ENCODE data around the gene DNTTIP2.
"Not testable (repeated sequence)": the region's sequence is repeated elsewhere in the genome, so short reads cannot be mapped to it uniquely, and the experiment has no call there.

The DNTTIP2 gene

GRCh38 chr1:93842750-93843500 is 36.1 kb downstream of the DNTTIP2 start:
- DNase-seq (ENCODE audit: low read depth, low spot score), result no peak

GRCh38 chr1:93841771-93842170 is 37.2 kb downstream of the DNTTIP2 start:
- DNase-seq (ENCODE audit: low read depth, low spot score), result no peak

GRCh38 chr1:93840956-93841482 is 38.0 kb downstream of the DNTTIP2 start:
- DNase-seq (ENCODE audit: low read depth, low spot score), result no peak

GRCh38 chr1:93839753-93840152 is 39.3 kb downstream of the DNTTIP2 start:
- DNase-seq (ENCODE audit: low read depth, low spot score), result no peak

GRCh38 chr1:93839307-93839706 is 39.7 kb downstream of the DNTTIP2 start:
- no peak for DNase-seq (ENCODE audit: low read depth, low spot score)

- no peak for DNase-seq (ENCODE audit: low read depth, low spot score)
Observed at GRCh38 chr1:93837961-93838360, 41.0 kb downstream of the DNTTIP2 start.

- DNase-seq (ENCODE audit: low read depth, low spot score), result not testable (repeated sequence)
Observed at GRCh38 chr1:93833293-93833692, 45.7 kb downstream of the DNTTIP2 start.

GRCh38 chr1:93829061-93829460 is 49.9 kb downstream of the DNTTIP2 start:
- DNase-seq (ENCODE audit: low read depth, low spot score), result no peak

- DNase-seq (ENCODE audit: low read depth, low spot score), result no peak
Observed at GRCh38 chr1:93828367-93828755, 50.6 kb downstream of the DNTTIP2 start.

GRCh38 chr1:93827633-93828366 is 51.2 kb downstream of the DNTTIP2 start:
- no peak for DNase-seq (ENCODE audit: low read depth, low spot score)

GRCh38 chr1:93827128-93827527 is 51.9 kb downstream of the DNTTIP2 start:
- DNase-seq (ENCODE audit: low read depth, low spot score), result no peak

GRCh38 chr1:93824834-93825233 is 54.2 kb downstream of the DNTTIP2 start:
- no peak for DNase-seq (ENCODE audit: low read depth, low spot score)

- DNase-seq (ENCODE audit: low read depth, low spot score), result no peak
Observed at GRCh38 chr1:93822730-93823425, 56.1 kb downstream of the DNTTIP2 start.

- DNase-seq (ENCODE audit: low read depth, low spot score), result no peak
Observed at GRCh38 chr1:93821423-93822144, 57.4 kb downstream of the DNTTIP2 start.

- no peak for DNase-seq (ENCODE audit: low read depth, low spot score)
Observed at GRCh38 chr1:93820554-93821422, 58.2 kb downstream of the DNTTIP2 start.

- DNase-seq (ENCODE audit: low read depth, low spot score), result no peak
Observed at GRCh38 chr1:93818570-93818959, 60.4 kb downstream of the DNTTIP2 start.

- no peak for DNase-seq (ENCODE audit: low read depth, low spot score)
Observed at GRCh38 chr1:93817819-93818569, 61.0 kb downstream of the DNTTIP2 start.

- no peak for DNase-seq (ENCODE audit: low read depth, low spot score)
Observed at GRCh38 chr1:93816970-93817678, 61.9 kb downstream of the DNTTIP2 start.
